Measurements from ENCODE around the gene MYL3. TPM values are rescaled to one million over a fixed set of nuclear protein-coding genes. Genes with fewer than 3 reads are reported as not detected.

MYL3 gene
- total and polyA plus RNA-seq, 2 of the 4 experiments (the other 2 are of a cell fraction), result 0.09 TPM; not detected in 1

- ChIA-PET CTCF (interaction anchor here (1.3 to 1.4 kb wide), 2 partner anchors 19 to 45 kb away, joined by 3 to 5 read pairs; no protein-coding TSS in a partner anchor), POLR2A (ENCODE audit: unreplicated experiment) (no interaction called here)
- H3K14ac ChIP-seq (replicated peaks; ENCODE audit: low read depth, low read length), result peak overlapping the region; percentile 95
- H3K18ac ChIP-seq (ENCODE audit: low read depth, low read length), result no peak overlapping the region; the same call in 1 of the 2 replicates
- H3K56ac ChIP-seq (ENCODE audit: extremely low read depth, insufficient read depth, low read length), result no peak overlapping the region
- H2BK5ac ChIP-seq (ENCODE audit: low read depth, low read length, poor library complexity, severe bottlenecking), result no peak overlapping the region
- no peak overlapping the region for H2BK120ac ChIP-seq (ENCODE audit: low read depth, low read length)
- no peak overlapping the region for H2BK15ac ChIP-seq (ENCODE audit: low read depth, low read length)
- H3K9me1 ChIP-seq (ENCODE audit: insufficient read depth, low read length), result peaks cover 3% of the 10 kb centered on the region
- WGBS, 2 experiments (ENCODE audit: extremely low coverage in 2 of 2, insufficient read length in 1 of 2), result no CpG with 5 or more reads among the region's 9 CpGs
- no peak overlapping the region for H3K4me3 ChIP-seq (ENCODE audit: insufficient read depth, low read depth, low read length)
- H4K5ac ChIP-seq (ENCODE audit: low read depth, low read length), result no peak overlapping the region; the same call in 1 of the 2 replicates
- no peaks in the 10 kb centered on the region for H3K36me3 ChIP-seq (ENCODE audit: control insufficient read depth, insufficient read depth, low read length)
- dilution Hi-C loops (cut with HindIII; ENCODE audit: low sequenced_read_pairs, unreplicated experiment), result no loop called here
- H4K8ac ChIP-seq (ENCODE audit: low read depth in 2 of 2, low read length in 2 of 2), result peak overlapping the region; percentile 63 to 93; a peak in 3 of 4 replicates
- H3K27ac ChIP-seq (ENCODE audit: insufficient read depth, low read length), result no peak overlapping the region
- no peak overlapping the region; the same call in 1 of the 2 replicates for H4K91ac ChIP-seq (ENCODE audit: insufficient read depth, low read depth, low read length)
- H3K79me1 ChIP-seq (ENCODE audit: low read depth in 1 of 2, low read length in 2 of 2), result no peaks in the 10 kb centered on the region
- H4K20me1 ChIP-seq (ENCODE audit: insufficient read depth, low read length), result no peaks in the 10 kb centered on the region
- TF ChIP-seq CHD1 (IDR thresholded peaks at IDR 0.05; ENCODE audit: low read depth, low read length) (no peak), BHLHE40 (IDR thresholded peaks at IDR 0.05; ENCODE audit: low read depth, low read length) (no peak), RCOR1 (IDR thresholded peaks at IDR 0.05; ENCODE audit: insufficient replicate concordance, low read length) (no peak), ELK1 (IDR thresholded peaks at IDR 0.05; ENCODE audit: borderline replicate concordance, low read depth, low read length) (no peak), RAD21 (IDR thresholded peaks at IDR 0.05; ENCODE audit: low read length) (no peak)
- peak overlapping the region; percentile 85 for H3K4ac ChIP-seq (ENCODE audit: low read depth, low read length)
- H3K9ac ChIP-seq (ENCODE audit: low read depth, low read length), result peak overlapping the region; percentile 57; the same call in 1 of the 2 replicates
- in situ Hi-C loops (cut with MboI; ENCODE audit: low sequenced_read_pairs), result no loop called here
- ATAC-seq (ENCODE audit: low read depth) (no peak), DNase-seq (no peak)
- H2BK20ac ChIP-seq (ENCODE audit: low read depth, low read length), result no peak overlapping the region
- peak overlapping the region; percentile 87 for H3K4me2 ChIP-seq (ENCODE audit: low read depth, low read length)
- H2AFZ ChIP-seq (replicated peaks; ENCODE audit: low read length, poor library complexity), result peak overlapping the region; percentile 92
- peaks cover 5% of the 10 kb centered on the region; the same call in 1 of the 2 replicates for H3K27me3 ChIP-seq (ENCODE audit: control insufficient read depth, insufficient read depth, low read length)
- no TSS peak for BruUV-seq (replicated peaks)
- H3K4me1 ChIP-seq (ENCODE audit: control insufficient read depth, insufficient read depth, low read length), result peaks cover 7% of the 10 kb centered on the region; the same call in 1 of the 2 replicates
- H3K9me3 ChIP-seq (ENCODE audit: control insufficient read depth, insufficient read depth, low read length), result peaks cover 2% of the 10 kb centered on the region; the same call in 1 of the 2 replicates
- H2AK9ac ChIP-seq (replicated peaks; ENCODE audit: low read depth, low read length, poor library complexity), result peak overlapping the region; percentile 79
- H2AK5ac ChIP-seq (ENCODE audit: low read depth, low read length), result peak overlapping the region; percentile 25; the same call in 1 of the 2 replicates
- H3K23ac ChIP-seq (ENCODE audit: low read depth, low read length), result peak overlapping the region; percentile 98
- intact Hi-C loops (cut with micrococcal nuclease), result no loop called here
These were observed 16.4 kb downstream of the MYL3 start for GRCh38 chr3:46846624-46847542.
